CD4-positive, alpha-beta T cell (primary cell): ENCODE results near the gene CELF5. TPM values are rescaled to one million over a fixed set of nuclear protein-coding genes. Genes with fewer than 3 reads are reported as not detected.

Experiments
- ATAC-seq: fragments of 200-7000 bp; cut with Tn5 transposase; one replicate; pipeline ENCODE4 v1.10.0; 2022; ENCODE audit warnings: mild to moderate bottlenecking; ENCODE audit not compliant: poor library complexity
- CTCF ChIA-PET: fragments of 350-600 bp; sonication (Branson Sonifier 250); formaldehyde crosslinking; loops from one replicate; lab custom pipeline; 2021; ENCODE audit warnings: antibody characterized with exemption, inconsistent platforms; lab: Charles Lee
- POLR2A ChIA-PET: fragments of 350-600 bp; sonication (Branson Sonifier 250); formaldehyde crosslinking; loops from one replicate; lab custom pipeline; 2021; ENCODE audit warnings: antibody characterized with exemption, inconsistent platforms; lab: Charles Lee
- DNase-seq, 14 experiments: peaks; one replicate each; pipeline ENCODE4 v3.0.0-alpha.2; 2013 to 2020; ENCODE audit warnings: mixed read lengths in 2 of 14
- H3K27ac ChIP-seq, 2 donors: one replicate each; pipeline versions ENCODE4 v1.5.1 to v1.7.0; 2013; ENCODE audit warnings: low read length in 2 of 2, low read depth in 1 of 2, mild to moderate bottlenecking in 1 of 2
- H3K27me3 ChIP-seq, 2 experiments: 1 replicate in 1 of 2; 2 replicates in 1 of 2; pipeline versions ENCODE4 v1.6.1 to v1.7.0; 2013; ENCODE audit warnings: low read length in 2 of 2, control low read depth in 1 of 2, mild to moderate bottlenecking in 1 of 2, moderate library complexity in 1 of 2; ENCODE audit not compliant: insufficient read depth in 2 of 2, control insufficient read depth in 1 of 2
- H3K36me3 ChIP-seq: one replicate; pipeline ENCODE4 v1.6.1; 2013; ENCODE audit warnings: low read length, control low read depth; ENCODE audit not compliant: insufficient read depth
- H3K4me1 ChIP-seq: one replicate; pipeline ENCODE4 v1.6.1; 2013; ENCODE audit warnings: low read length, control low read depth; ENCODE audit not compliant: insufficient read depth
- H3K4me3 ChIP-seq: one replicate; pipeline ENCODE4 v1.5.1; 2013; ENCODE audit warnings: mild to moderate bottlenecking, low read length, moderate library complexity
- H3K9me3 ChIP-seq, 2 experiments: 1 replicate in 1 of 2; 2 replicates in 1 of 2; pipeline versions ENCODE4 v1.6.1 to v1.7.0; 2013; ENCODE audit warnings: low read length in 2 of 2, mild to moderate bottlenecking in 2 of 2, control low read depth in 1 of 2, moderate library complexity in 1 of 2; ENCODE audit not compliant: control insufficient read depth in 1 of 2, insufficient read depth in 1 of 2
- H3K27ac Mint-ChIP-seq: one replicate; pipeline ENCODE4 v1.8.0; 2020; ENCODE audit warnings: mixed read lengths
- H3K27me3 Mint-ChIP-seq: one replicate; pipeline ENCODE4 v1.8.0; 2021; ENCODE audit warnings: mixed read lengths
- H3K36me3 Mint-ChIP-seq: one replicate; pipeline ENCODE4 v1.8.0; 2021; ENCODE audit warnings: low read depth, mixed read lengths
- H3K4me1 Mint-ChIP-seq: one replicate; pipeline ENCODE4 v1.8.0; 2021; ENCODE audit warnings: low read depth, mixed read lengths
- H3K4me3 Mint-ChIP-seq: one replicate; pipeline ENCODE4 v1.8.0; 2020; ENCODE audit warnings: mild to moderate bottlenecking, mixed read lengths
- H3K9me3 Mint-ChIP-seq: one replicate; pipeline ENCODE4 v1.8.0; 2020; ENCODE audit warnings: mixed read lengths
- intact Hi-C, 2 experiments: fragments of 100-400 bp; cut with DNase I in 1 of 2; cut with micrococcal nuclease in 1 of 2; formaldehyde crosslinking; loops; one replicate each; pipeline versions ENCODE4 v1.15.1 to v1.9.0; 2023 to 2025; cut with DNase I, micrococcal nuclease
- total RNA-seq, 174 experiments: library from RNA in 2 of 174; stranded (reverse) in 2 of 174; gene quantifications; one replicate each; pipeline ENCODE4 v1.2.3 and lab custom pipeline; 2021 to 2026
- TF ChIP-seq, protein P1 (sequence below): fragments of 200-600 bp; IDR thresholded peaks from one replicate; pipeline ENCODE4 v1.8.0; 2022; ENCODE audit warnings: antibody characterized with exemption, mild to moderate bottlenecking

Gene CELF5
- total RNA-seq, 2 experiments from 2014 or later = 0.36 TPM

- Histone ChIP-seq H3K36me3 (no peaks in the 10 kb centered on the region), H3K27me3 (peaks cover 14 to 18% of the 10 kb centered on the region in 2 experiments), H3K4me3 (no peak overlapping the region), H3K9me3 (peaks cover 0 to 12% of the 10 kb centered on the region in 2 experiments), H3K27ac (no peak overlapping the region), H3K4me1 (peaks cover 24% of the 10 kb centered on the region)
- Mint-ChIP-seq H3K27me3 (peaks cover 21% of the 10 kb centered on the region), H3K27ac (peak overlapping the region; percentile 50), H3K36me3 (no peaks in the 10 kb centered on the region), H3K4me3 (peak overlapping the region; percentile 83), H3K9me3 (no peaks in the 10 kb centered on the region), H3K4me1 (peaks cover 17% of the 10 kb centered on the region)
- intact Hi-C loops = loop anchor here in 1 of 2 experiments (10.0 kb wide), 1 partner anchor 320 kb away; no protein-coding TSS in a partner anchor
- ATAC-seq (no peak), DNase-seq (no peak)
- TF ChIP-seq, protein P1, sequence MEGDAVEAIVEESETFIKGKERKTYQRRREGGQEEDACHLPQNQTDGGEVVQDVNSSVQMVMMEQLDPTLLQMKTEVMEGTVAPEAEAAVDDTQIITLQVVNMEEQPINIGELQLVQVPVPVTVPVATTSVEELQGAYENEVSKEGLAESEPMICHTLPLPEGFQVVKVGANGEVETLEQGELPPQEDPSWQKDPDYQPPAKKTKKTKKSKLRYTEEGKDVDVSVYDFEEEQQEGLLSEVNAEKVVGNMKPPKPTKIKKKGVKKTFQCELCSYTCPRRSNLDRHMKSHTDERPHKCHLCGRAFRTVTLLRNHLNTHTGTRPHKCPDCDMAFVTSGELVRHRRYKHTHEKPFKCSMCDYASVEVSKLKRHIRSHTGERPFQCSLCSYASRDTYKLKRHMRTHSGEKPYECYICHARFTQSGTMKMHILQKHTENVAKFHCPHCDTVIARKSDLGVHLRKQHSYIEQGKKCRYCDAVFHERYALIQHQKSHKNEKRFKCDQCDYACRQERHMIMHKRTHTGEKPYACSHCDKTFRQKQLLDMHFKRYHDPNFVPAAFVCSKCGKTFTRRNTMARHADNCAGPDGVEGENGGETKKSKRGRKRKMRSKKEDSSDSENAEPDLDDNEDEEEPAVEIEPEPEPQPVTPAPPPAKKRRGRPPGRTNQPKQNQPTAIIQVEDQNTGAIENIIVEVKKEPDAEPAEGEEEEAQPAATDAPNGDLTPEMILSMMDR = no peak
- ChIA-PET CTCF (no interaction called here), POLR2A (interaction anchor here (2.5 kb wide), 1 partner anchor 10 kb away, joined by 11 read pairs; no protein-coding TSS in a partner anchor)
Observed at GRCh38 chr19:3274245-3274941, 49.9 kb downstream of the CELF5 start.

GRCh38 chr19:3274942-3275582 is 50.6 kb downstream of the CELF5 start:
- H3K36me3 ChIP-seq = no peaks in the 10 kb centered on the region
- peak overlapping the region; percentile 83 for H3K4me3 Mint-ChIP-seq
- H3K27me3 Mint-ChIP-seq = peaks cover 15% of the 10 kb centered on the region
- peak overlapping the region; percentile 64 for H3K4me3 ChIP-seq
- peaks cover 17% of the 10 kb centered on the region for H3K4me1 Mint-ChIP-seq
- ATAC-seq = peak; percentile 4
- no peak overlapping the region for H3K27ac ChIP-seq
- CTCF ChIA-PET = interaction anchor here (0.6 to 1.5 kb wide), 4 partner anchors 25 to 312 kb away, joined by 3 to 4 read pairs (median 3); no protein-coding TSS in a partner anchor
- peaks cover 24% of the 10 kb centered on the region for H3K4me1 ChIP-seq
- intact Hi-C loops = loop anchor here in 1 of 2 experiments (10.0 kb wide), 1 partner anchor 320 kb away; no protein-coding TSS in a partner anchor
- H3K9me3 ChIP-seq = peaks cover 0 to 9% of the 10 kb centered on the region in 2 experiments
- H3K9me3 Mint-ChIP-seq = no peaks in the 10 kb centered on the region
- TF ChIP-seq, protein P1 = no peak
- H3K36me3 Mint-ChIP-seq = no peaks in the 10 kb centered on the region
- peak overlapping the region; percentile 50 for H3K27ac Mint-ChIP-seq
- H3K27me3 ChIP-seq = peaks cover 7 to 11% of the 10 kb centered on the region in 2 experiments
- peak in 8 of 14 experiments; percentile 5 to 69 (median 32) for DNase-seq
- POLR2A ChIA-PET = interaction anchor here (0.8 to 2.5 kb wide), 4 partner anchors 10 to 488 kb away, joined by 4 to 11 read pairs (median 5); partner anchors contain the start of gene MRPL54

GRCh38 chr19:3275583-3276340 is 51.3 kb downstream of the CELF5 start:
- POLR2A ChIA-PET = interaction anchor here (0.5 to 2.5 kb wide), 6 partner anchors 9 to 487 kb away, joined by 3 to 11 read pairs (median 4); partner anchors contain the start of genes MRPL54 and NCLN
- Mint-ChIP-seq H3K27me3 (peaks cover 13% of the 10 kb centered on the region), H3K36me3 (no peaks in the 10 kb centered on the region), H3K4me1 (peaks cover 17% of the 10 kb centered on the region), H3K4me3 (peak overlapping the region; percentile 83), H3K9me3 (no peaks in the 10 kb centered on the region), H3K27ac (peak overlapping the region; percentile 50)
- DNase-seq = peak; percentile 87 to 97 (median 93)
- ATAC-seq = peak; percentile 76
- no peak overlapping the region for H3K27ac ChIP-seq
- peak overlapping the region; percentile 64 for H3K4me3 ChIP-seq
- peaks cover 0 to 6% of the 10 kb centered on the region in 2 experiments for H3K9me3 ChIP-seq
- H3K36me3 ChIP-seq = no peaks in the 10 kb centered on the region
- TF ChIP-seq, protein P1 = peak; percentile 53
- CTCF ChIA-PET = interaction anchor here (0.6 to 1.5 kb wide), 5 partner anchors 14 to 313 kb away, joined by 3 to 4 read pairs (median 3); no protein-coding TSS in a partner anchor
- peaks cover 24% of the 10 kb centered on the region for H3K4me1 ChIP-seq
- intact Hi-C loops = loop anchor here (1.0 to 10.0 kb wide), 2 partner anchors 10 to 321 kb away; no protein-coding TSS in a partner anchor
- peaks cover 3 to 9% of the 10 kb centered on the region in 2 experiments for H3K27me3 ChIP-seq
